Activated CD4-positive, alpha-beta T cell treated with anti-CD3 and anti-CD28 coated beads, Interleukin-2, Interleukin-4, amounts not matched to agents 100 ng/mL and 50 ng/mL, durations not matched to agents 16 hours and 8 hours (primary cell): ENCODE measurements around the gene DOK6.

Experiments used
- DNase-seq: peaks from one replicate; pipeline ENCODE4 v3.0.0-alpha.2; 2020; ENCODE audit warnings: low spot score

The DOK6 gene

GRCh38 chr18:69539404-69539803 lies 138.7 kb downstream of the DOK6 start:
- DNase-seq = no peak

- DNase-seq = no peak
These were observed 155.5 kb downstream of the DOK6 start for GRCh38 chr18:69556228-69556627.

- no peak for DNase-seq
These were observed 156.6 kb downstream of the DOK6 start for GRCh38 chr18:69557282-69557681.

GRCh38 chr18:69558052-69558451 lies 157.4 kb downstream of the DOK6 start:
- DNase-seq = no peak

- no peak for DNase-seq
These were observed 158.9 kb downstream of the DOK6 start for GRCh38 chr18:69559604-69560003.

- DNase-seq = no peak
These were observed 163.9 kb downstream of the DOK6 start for GRCh38 chr18:69564602-69565001.

GRCh38 chr18:69567813-69568488 lies 167.3 kb downstream of the DOK6 start:
- no peak for DNase-seq

- no peak for DNase-seq
These were observed 168.4 kb downstream of the DOK6 start for GRCh38 chr18:69569133-69569532.

GRCh38 chr18:69574401-69574800 lies 173.7 kb downstream of the DOK6 start:
- DNase-seq = no peak

GRCh38 chr18:69580107-69580506 lies 179.4 kb downstream of the DOK6 start:
- no peak for DNase-seq

- DNase-seq = no peak
These were observed 183.7 kb downstream of the DOK6 start for GRCh38 chr18:69584429-69584828.

- no peak for DNase-seq
These were observed 185.0 kb downstream of the DOK6 start for GRCh38 chr18:69585696-69586095.

GRCh38 chr18:69586537-69586936 lies 185.8 kb downstream of the DOK6 start:
- DNase-seq = no peak

GRCh38 chr18:69588301-69588700 lies 187.6 kb downstream of the DOK6 start:
- no peak for DNase-seq

GRCh38 chr18:69590150-69590549 lies 189.5 kb downstream of the DOK6 start:
- DNase-seq = no peak

GRCh38 chr18:69596345-69596744 lies 195.7 kb downstream of the DOK6 start:
- DNase-seq = no peak

- no peak for DNase-seq
These were observed 196.9 kb downstream of the DOK6 start for GRCh38 chr18:69597561-69597960.

- DNase-seq = no peak
These were observed 198.7 kb downstream of the DOK6 start for GRCh38 chr18:69599377-69599776.

- DNase-seq = no peak
These were observed 211.6 kb downstream of the DOK6 start for GRCh38 chr18:69612242-69612641.

GRCh38 chr18:69616114-69616513 lies 215.4 kb downstream of the DOK6 start:
- DNase-seq = no peak

GRCh38 chr18:69617408-69617807 lies 216.7 kb downstream of the DOK6 start:
- no peak for DNase-seq

GRCh38 chr18:69617888-69618287 lies 217.2 kb downstream of the DOK6 start:
- DNase-seq = no peak

GRCh38 chr18:69622184-69622583 lies 221.5 kb downstream of the DOK6 start:
- DNase-seq = no peak

- DNase-seq = no peak
These were observed 222.3 kb downstream of the DOK6 start for GRCh38 chr18:69622961-69623360.

GRCh38 chr18:69626171-69626570 lies 225.5 kb downstream of the DOK6 start:
- DNase-seq = no peak
